Memory B cell (primary cell): ENCODE measurements around the gene CCNL1.

Experiments used
- ATAC-seq: fragments of 150-1000 bp; cut with Tn5 transposase; 2 replicates; pipeline ENCODE4 v1.10.0; 2021; ENCODE audit warnings: low read depth, mild to moderate bottlenecking, moderate library complexity
- DNase-seq, 2 donors: peaks; one replicate each; pipeline ENCODE4 v3.0.0; 2022; ENCODE audit warnings: low spot score in 2 of 2
- H3K27ac Mint-ChIP-seq: one replicate; pipeline ENCODE4 v1.8.0; 2022; ENCODE audit warnings: mild to moderate bottlenecking, moderate library complexity, mixed read lengths
- H3K27me3 Mint-ChIP-seq: one replicate; pipeline ENCODE4 v1.8.0; 2022; ENCODE audit warnings: mixed read lengths
- H3K36me3 Mint-ChIP-seq: one replicate; pipeline ENCODE4 v1.8.0; 2022; ENCODE audit warnings: mild to moderate bottlenecking, mixed read lengths
- H3K4me1 Mint-ChIP-seq: one replicate; pipeline ENCODE4 v1.8.0; 2022; ENCODE audit warnings: mixed read lengths
- H3K4me3 Mint-ChIP-seq: one replicate; pipeline ENCODE4 v1.8.0; 2022; ENCODE audit warnings: mild to moderate bottlenecking, moderate library complexity, mixed read lengths
- H3K9me3 Mint-ChIP-seq: one replicate; pipeline ENCODE4 v1.8.0; 2022; ENCODE audit warnings: mixed read lengths

CCNL1 gene

DNA sequence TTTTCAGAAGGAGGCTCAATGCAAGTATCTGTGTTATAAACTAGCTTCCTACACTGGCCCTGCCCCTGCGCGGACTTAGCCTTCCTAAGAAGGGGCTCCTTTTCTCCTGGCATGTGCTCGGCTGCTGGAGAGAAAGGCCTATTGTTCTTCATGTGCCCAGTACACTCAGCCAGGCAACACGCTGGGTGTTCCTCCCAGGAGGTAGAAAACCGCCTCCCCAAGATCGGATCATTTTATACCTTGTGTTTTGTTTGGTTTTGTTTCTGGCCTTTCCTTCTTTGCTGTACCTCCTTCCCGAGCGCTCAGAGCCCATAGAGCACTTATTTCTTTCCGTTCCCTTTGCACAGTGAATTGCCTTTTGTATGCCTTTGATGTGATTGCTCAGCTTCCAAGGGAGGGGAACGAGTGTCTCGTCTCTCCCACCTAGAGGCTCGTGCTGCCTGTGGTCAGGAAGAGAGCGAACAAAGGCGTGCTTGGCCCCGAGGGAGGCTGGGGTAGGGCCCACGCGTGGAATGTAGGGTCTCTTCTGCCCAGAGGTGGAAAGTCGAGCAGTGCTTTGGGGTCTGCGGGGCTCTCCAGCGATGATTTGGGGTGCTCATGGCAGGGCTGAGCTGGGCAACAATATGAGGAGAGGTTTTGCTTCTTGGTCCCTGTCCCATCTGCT, 30.0 kb downstream of the CCNL1 start:
- DNase-seq = no peak

GRCh38 chr3:157128771-157129681, 30.9 kb downstream of the CCNL1 start:
- Mint-ChIP-seq H3K27ac (peak overlapping the region; percentile 32), H3K36me3 (no peaks in the 10 kb centered on the region), H3K4me1 (peaks cover 22% of the 10 kb centered on the region), H3K4me3 (no peak overlapping the region), H3K9me3 (no peaks in the 10 kb centered on the region), H3K27me3 (no peaks in the 10 kb centered on the region)
- ATAC-seq (peak; percentile 46), DNase-seq (no peak)

More for the DNA sequence above, 30.0 kb downstream of the CCNL1 start:
- peak overlapping the region; percentile 49 for H3K4me3 Mint-ChIP-seq
- no peaks in the 10 kb centered on the region for H3K27me3 Mint-ChIP-seq
- peak overlapping the region; percentile 87 for H3K27ac Mint-ChIP-seq
- ATAC-seq = no peak
- peaks cover 22% of the 10 kb centered on the region for H3K4me1 Mint-ChIP-seq
- no peaks in the 10 kb centered on the region for H3K9me3 Mint-ChIP-seq
- no peaks in the 10 kb centered on the region for H3K36me3 Mint-ChIP-seq

GRCh38 chr3:157127831-157128767, 31.8 kb downstream of the CCNL1 start:
- Mint-ChIP-seq H3K27me3 (no peaks in the 10 kb centered on the region), H3K4me3 (no peak overlapping the region), H3K36me3 (no peaks in the 10 kb centered on the region), H3K9me3 (no peaks in the 10 kb centered on the region), H3K27ac (peak overlapping the region; percentile 32), H3K4me1 (peaks cover 22% of the 10 kb centered on the region)
- DNase-seq = no peak
- ATAC-seq = peak; percentile 31

GRCh38 chr3:157127268-157127667, 32.7 kb downstream of the CCNL1 start:
- H3K4me3 Mint-ChIP-seq = no peak overlapping the region
- peaks cover 20% of the 10 kb centered on the region for H3K4me1 Mint-ChIP-seq
- no peaks in the 10 kb centered on the region for H3K36me3 Mint-ChIP-seq
- no peak overlapping the region for H3K27ac Mint-ChIP-seq
- no peaks in the 10 kb centered on the region for H3K27me3 Mint-ChIP-seq
- ATAC-seq (no peak), DNase-seq (no peak)
- H3K9me3 Mint-ChIP-seq = no peaks in the 10 kb centered on the region

- no peak for ATAC-seq
- no peak for DNase-seq
- H3K27me3 Mint-ChIP-seq = no peaks in the 10 kb centered on the region
- H3K27ac Mint-ChIP-seq = no peak overlapping the region
- H3K4me3 Mint-ChIP-seq = no peak overlapping the region
- peaks cover 20% of the 10 kb centered on the region for H3K4me1 Mint-ChIP-seq
- H3K36me3 Mint-ChIP-seq = no peaks in the 10 kb centered on the region
- H3K9me3 Mint-ChIP-seq = no peaks in the 10 kb centered on the region
Measured at GRCh38 chr3:157126365-157126764, 33.6 kb downstream of the CCNL1 start.

- Mint-ChIP-seq H3K4me1 (peaks cover 16% of the 10 kb centered on the region), H3K4me3 (no peak overlapping the region), H3K27me3 (no peaks in the 10 kb centered on the region), H3K9me3 (no peaks in the 10 kb centered on the region), H3K27ac (no peak overlapping the region), H3K36me3 (no peaks in the 10 kb centered on the region)
- DNase-seq = no peak
- ATAC-seq = no peak
Measured at GRCh38 chr3:157125101-157125500, 34.8 kb downstream of the CCNL1 start.

- no peaks in the 10 kb centered on the region for H3K9me3 Mint-ChIP-seq
- H3K4me3 Mint-ChIP-seq = no peak overlapping the region
- ATAC-seq (no peak), DNase-seq (no peak)
- no peaks in the 10 kb centered on the region for H3K36me3 Mint-ChIP-seq
- H3K27me3 Mint-ChIP-seq = no peaks in the 10 kb centered on the region
- peaks cover under 1% of the 10 kb centered on the region for H3K4me1 Mint-ChIP-seq
- no peak overlapping the region for H3K27ac Mint-ChIP-seq
Measured at GRCh38 chr3:157123621-157124020, 36.3 kb downstream of the CCNL1 start.

GRCh38 chr3:157122832-157123427, 37.0 kb downstream of the CCNL1 start:
- no peak overlapping the region for H3K4me3 Mint-ChIP-seq
- no peaks in the 10 kb centered on the region for H3K36me3 Mint-ChIP-seq
- H3K9me3 Mint-ChIP-seq = no peaks in the 10 kb centered on the region
- H3K27ac Mint-ChIP-seq = no peak overlapping the region
- ATAC-seq (no peak), DNase-seq (no peak)
- no peaks in the 10 kb centered on the region for H3K4me1 Mint-ChIP-seq
- H3K27me3 Mint-ChIP-seq = no peaks in the 10 kb centered on the region

DNA sequence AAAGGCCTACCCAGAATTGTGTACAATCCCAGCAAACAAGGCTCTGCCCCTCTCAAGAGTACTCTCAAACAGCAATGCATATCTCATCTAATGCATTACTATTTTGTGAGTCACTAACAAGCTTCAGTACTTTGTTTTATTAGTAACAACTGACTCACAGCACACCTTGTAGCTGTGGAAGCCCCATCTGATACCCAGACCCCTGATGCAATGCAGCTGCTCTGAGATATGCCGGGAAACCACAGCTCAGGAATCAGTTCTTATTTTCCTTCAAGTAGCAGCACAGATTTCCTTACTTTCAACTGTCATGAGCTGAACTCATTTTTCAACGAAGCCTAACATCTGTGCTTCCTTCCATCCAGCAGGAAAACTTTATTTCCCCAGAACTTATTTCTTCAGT, 37.8 kb downstream of the CCNL1 start:
- Mint-ChIP-seq H3K27ac (no peak overlapping the region), H3K36me3 (no peaks in the 10 kb centered on the region), H3K4me1 (no peaks in the 10 kb centered on the region), H3K27me3 (peaks cover 2% of the 10 kb centered on the region), H3K4me3 (no peak overlapping the region), H3K9me3 (no peaks in the 10 kb centered on the region)
- ATAC-seq (no peak), DNase-seq (no peak)

DNA sequence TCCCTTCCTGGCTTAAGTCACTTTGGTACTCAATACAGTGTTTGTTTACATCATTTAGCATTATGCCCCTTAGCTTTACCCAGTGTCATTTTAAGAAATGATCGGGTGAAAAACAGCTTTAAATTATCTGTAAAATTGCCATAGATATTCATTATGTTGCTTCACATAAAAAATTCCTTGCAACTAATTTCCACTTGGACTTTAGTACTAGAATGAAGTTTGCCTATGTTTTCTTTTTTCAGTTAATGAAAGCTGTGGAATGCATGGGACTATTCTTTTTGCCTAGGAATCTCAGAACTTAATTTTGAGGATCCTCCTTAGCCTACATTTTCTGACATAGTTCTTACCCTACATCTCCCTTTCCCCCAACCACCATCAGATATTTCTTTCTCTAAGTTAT, 38.4 kb downstream of the CCNL1 start:
- Mint-ChIP-seq H3K36me3 (no peaks in the 10 kb centered on the region), H3K27ac (no peak overlapping the region), H3K9me3 (no peaks in the 10 kb centered on the region), H3K4me1 (no peaks in the 10 kb centered on the region), H3K27me3 (peaks cover 2% of the 10 kb centered on the region), H3K4me3 (no peak overlapping the region)
- no peak for DNase-seq
- no peak for ATAC-seq

DNA sequence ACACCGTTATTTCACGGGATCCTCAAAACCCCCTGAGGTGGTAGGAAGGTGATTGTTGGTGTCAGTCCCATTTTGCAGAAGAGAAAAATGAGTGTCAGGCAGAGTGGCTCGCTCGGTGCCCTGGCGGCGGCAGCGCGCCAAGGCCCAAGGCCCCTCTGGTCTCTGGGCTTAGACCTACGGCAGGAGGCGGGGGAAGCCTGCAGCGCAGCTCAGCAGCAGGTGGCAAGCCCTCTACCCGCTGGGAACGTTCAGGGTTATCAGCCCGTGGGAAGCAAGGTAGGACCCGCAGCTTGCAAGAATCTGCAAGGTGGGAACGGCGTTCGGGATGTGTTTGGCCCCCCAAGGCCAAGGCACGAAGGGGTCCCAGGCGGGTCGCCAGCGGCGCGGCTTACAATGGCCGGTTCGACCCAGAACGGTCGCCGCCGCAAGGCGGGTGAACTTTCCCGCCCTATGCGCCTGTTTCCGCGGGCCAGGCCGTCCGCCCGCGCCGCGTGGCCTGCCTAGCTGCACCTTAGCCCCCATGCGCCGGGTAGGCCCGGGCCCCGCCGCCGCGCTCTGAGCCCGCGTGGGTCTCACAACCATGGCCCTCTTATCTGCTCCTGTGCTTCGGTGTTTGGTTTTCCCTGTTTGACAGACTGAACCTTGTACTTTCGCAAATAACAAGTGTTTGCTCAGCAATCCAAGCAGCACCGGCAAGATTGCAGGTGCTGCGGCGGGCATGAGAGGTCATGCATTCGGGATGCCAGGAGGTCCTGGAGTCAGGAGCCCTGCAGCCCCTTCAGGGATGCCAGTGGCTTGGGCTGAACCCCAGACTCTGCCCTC, 39.7 kb downstream of the CCNL1 start:
- ATAC-seq = no peak
- Mint-ChIP-seq H3K4me1 (no peaks in the 10 kb centered on the region), H3K36me3 (no peaks in the 10 kb centered on the region), H3K27ac (no peak overlapping the region), H3K9me3 (no peaks in the 10 kb centered on the region), H3K4me3 (no peak overlapping the region), H3K27me3 (peaks cover 2% of the 10 kb centered on the region)
- DNase-seq = no peak

DNA sequence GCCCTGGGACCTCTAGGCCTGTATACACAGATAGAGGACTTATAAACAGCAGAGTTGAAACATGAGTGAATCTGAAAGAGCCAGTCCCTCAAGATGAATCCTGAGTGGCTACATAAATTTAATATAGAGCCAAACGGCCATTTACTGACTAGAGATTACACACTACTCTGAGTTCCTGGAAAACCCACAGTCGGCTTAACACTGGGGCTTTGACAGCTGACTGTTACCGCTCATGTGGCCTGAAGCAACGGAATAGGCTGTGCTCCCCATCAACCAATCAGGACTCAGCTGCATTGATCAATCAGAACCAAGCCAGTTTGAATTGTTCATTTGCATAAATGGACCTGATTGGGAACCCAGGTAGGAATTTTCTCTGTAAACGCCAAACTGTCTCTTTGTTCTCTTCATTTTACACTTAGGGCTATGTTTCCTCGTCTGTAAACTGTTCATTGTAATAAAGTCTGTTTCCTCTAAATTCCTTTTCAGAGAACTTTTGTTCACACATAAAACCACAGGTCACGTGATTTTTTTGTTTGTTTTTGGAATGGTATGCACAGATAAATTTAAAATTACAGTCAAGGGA, 40.5 kb downstream of the CCNL1 start:
- ATAC-seq (no peak), DNase-seq (no peak)
- H3K4me3 Mint-ChIP-seq = no peak overlapping the region
- H3K27ac Mint-ChIP-seq = no peak overlapping the region
- peaks cover 2% of the 10 kb centered on the region for H3K27me3 Mint-ChIP-seq
- no peaks in the 10 kb centered on the region for H3K4me1 Mint-ChIP-seq
- H3K9me3 Mint-ChIP-seq = no peaks in the 10 kb centered on the region
- H3K36me3 Mint-ChIP-seq = no peaks in the 10 kb centered on the region
